GM21529 (cell line): ENCODE data around the gene ZNF485.
"Not testable (repeated sequence)": the region's sequence is repeated elsewhere in the genome, so short reads cannot be mapped to it uniquely, and the experiment has no call there.

Experiments
- ATAC-seq: cut with Tn5 transposase; IDR thresholded peaks from one replicate; pipeline ENCODE4 v1.9.1; 2021; ENCODE audit not compliant: unreplicated experiment

ZNF485 gene

DNA sequence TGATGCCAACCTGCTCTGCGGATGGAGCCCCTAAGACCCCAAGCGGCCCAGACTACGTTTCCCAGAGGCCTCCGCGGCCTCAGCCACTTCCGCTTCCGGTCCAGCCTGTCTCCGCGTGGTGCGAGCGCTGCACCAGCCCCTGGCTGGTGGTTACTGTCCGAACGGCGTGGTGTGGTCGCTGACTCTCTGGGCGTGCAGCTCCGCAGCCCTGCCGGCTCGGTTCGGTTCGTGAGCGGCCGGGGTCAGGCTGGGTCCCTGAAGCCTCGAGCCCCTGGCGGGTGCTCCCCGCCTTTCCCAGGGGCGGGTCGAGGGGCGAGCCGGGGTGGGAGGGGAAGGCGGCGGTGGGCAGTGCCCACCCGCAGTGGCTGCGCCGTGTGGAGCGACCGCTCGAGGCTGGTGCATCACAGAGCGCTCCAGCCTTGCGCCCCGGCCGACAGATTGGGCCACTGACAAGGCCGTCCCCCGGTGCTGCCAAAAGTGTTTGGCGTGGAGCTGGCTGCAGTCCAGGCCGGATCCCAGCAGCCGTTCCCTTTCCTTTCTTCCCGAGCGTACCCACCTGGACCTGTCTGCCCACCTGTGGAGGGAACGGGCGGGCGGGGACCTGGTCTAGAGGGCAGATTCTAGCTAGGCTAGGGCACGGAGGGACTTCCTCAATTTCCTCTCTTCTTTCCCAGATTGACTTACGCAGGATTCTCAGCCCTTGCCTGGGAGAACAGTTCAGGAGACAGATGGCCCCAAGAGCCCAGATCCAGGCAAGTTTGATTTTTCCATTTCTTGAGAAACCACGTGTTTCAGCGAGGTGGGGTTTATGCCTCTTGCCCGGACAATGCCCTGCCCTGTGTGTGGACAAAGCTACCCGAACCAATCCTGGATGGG is at the start of gene ZNF485:
Gene ZNF485, plus strand, starts transcription at position 116 of the 876 bp plus-strand sequence. Its CDS starts 613 bp downstream, at position 729.
- peak; percentile 99 for ATAC-seq

- no peak for ATAC-seq
These were observed 49.0 kb upstream of the ZNF485 start for GRCh38 chr10:43557214-43557613.

- ATAC-seq: no peak
These were observed 36.6 kb upstream of the ZNF485 start for GRCh38 chr10:43569681-43570080.

- no peak for ATAC-seq
These were observed 35.3 kb upstream of the ZNF485 start for GRCh38 chr10:43570971-43571370.

- no peak for ATAC-seq
These were observed 32.8 kb upstream of the ZNF485 start for GRCh38 chr10:43573250-43574000.

- ATAC-seq: peak; percentile 93
These were observed 32.0 kb upstream of the ZNF485 start, which contains the start of gene ZNF239 for GRCh38 chr10:43574001-43574892. Gene ZNF239 (minus strand): TSS chr10:43574616. CDS start chr10:43558079, 16,537 bp downstream.

GRCh38 chr10:43574906-43575305 is 31.3 kb upstream of the ZNF485 start:
- ATAC-seq: no peak

GRCh38 chr10:43576062-43576461 is 30.2 kb upstream of the ZNF485 start:
- ATAC-seq: no peak

DNA sequence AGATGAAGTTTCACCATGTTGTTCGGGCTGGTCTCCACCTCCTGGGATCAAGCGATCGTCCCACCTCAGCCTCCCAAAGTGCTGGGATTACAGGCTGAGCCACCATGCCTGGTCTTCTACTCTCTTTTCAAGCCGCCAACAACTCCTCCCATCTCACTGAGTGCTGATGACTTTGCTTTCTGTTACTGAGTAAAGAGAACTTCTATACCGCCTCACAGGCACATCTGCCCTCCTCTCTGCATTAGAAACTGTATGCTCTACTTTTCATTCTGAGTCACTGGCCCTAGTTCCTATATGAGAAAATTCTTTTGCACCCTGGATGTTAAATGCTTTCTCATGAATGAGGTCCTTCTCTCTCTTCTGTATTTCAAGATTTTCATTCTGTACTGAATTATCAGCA is 29.7 kb upstream of the ZNF485 start:
- ATAC-seq: no peak

DNA sequence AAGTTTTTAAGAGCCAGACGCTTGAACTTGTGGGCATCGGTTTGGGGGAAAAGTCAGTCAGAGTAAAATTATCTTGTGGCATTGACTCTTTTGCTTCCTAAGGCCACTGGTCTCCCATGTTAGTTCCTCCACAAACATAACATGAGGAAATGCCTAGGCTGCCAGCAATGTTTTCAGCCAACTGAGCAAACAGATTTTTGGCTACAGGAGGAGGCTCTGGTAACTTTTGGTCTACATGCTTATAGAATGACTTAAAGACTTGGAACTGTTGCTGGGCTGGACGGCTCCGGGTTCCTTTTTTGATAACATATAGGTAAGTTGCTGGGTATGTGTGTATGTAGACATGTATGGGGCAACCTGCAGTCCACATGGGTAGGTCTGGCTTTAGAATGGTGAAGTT is 22.2 kb upstream of the ZNF485 start:
- ATAC-seq: no peak

- no peak for ATAC-seq
These were observed 21.2 kb upstream of the ZNF485 start for GRCh38 chr10:43585046-43585445.

GRCh38 chr10:43585981-43586729 is 20.1 kb upstream of the ZNF485 start:
- ATAC-seq: no peak

DNA sequence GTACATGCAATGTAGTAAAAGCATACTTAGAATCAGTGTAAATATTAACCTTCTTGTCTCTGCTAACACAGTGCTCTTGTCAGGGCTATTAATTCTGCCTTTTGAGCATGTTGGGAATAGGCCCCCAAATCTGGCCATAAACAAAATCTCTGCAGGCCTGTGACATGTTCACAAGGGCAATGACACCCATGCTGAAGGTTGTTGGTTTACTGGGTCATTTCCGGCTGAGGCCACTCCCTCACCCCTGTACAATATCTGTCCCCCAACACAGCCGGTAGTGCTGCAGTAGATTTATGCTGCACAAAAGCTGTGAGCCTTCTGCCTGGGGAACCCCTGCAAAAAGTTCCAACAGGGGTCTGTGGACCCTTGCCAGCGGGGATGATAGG is 19.5 kb upstream of the ZNF485 start:
- not testable (repeated sequence) for ATAC-seq

- no peak for ATAC-seq
These were observed 14.8 kb upstream of the ZNF485 start for GRCh38 chr10:43591303-43591904.

- ATAC-seq: peak; percentile 90
These were observed 11.2 kb upstream of the ZNF485 start for GRCh38 chr10:43594944-43595589.

DNA sequence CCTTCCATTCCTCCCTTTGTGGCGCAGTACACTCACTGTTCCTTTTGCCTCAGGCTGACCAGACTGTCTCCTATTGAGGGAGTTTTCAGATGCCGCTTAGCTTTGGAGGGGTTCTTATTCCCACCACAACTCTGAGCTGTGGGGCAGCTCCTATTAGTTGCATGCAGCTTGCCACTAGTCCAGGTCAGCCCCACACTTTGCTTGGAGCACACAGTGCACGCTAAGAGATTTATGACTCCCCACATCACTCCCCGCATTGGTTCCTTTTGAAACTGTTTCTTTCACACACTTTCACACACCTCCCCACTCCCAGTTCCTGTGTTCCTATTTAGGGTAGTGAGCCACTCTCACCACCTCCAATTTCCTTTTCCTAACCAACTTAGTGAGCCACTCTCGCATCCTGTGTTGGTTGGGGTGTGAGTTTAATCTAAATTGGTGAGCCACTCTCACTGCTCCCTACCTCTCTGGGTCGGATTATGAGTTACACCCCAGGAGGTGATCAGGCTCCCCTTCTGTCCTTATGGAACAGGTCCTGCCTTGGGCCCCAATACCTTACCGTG is 10.4 kb upstream of the ZNF485 start:
- ATAC-seq: peak; percentile 59

- ATAC-seq: no peak
These were observed 9.7 kb upstream of the ZNF485 start for GRCh38 chr10:43596546-43596945.

GRCh38 chr10:43598446-43598845 is 7.8 kb upstream of the ZNF485 start:
- ATAC-seq: no peak

- no peak for ATAC-seq
These were observed 6.9 kb upstream of the ZNF485 start for GRCh38 chr10:43599333-43599732.
